B cell (primary cell): ENCODE data around the gene KRTAP2-4. TPM values are rescaled to one million over a fixed set of nuclear protein-coding genes. Genes with fewer than 3 reads are reported as not detected.
"Not testable (repeated sequence)": the region's sequence is repeated elsewhere in the genome, so short reads cannot be mapped to it uniquely, and the experiment has no call there.

Source experiments
- ATAC-seq: fragments of 200-7000 bp; cut with Tn5 transposase; one replicate; pipeline ENCODE4 v1.10.0; 2021; ENCODE audit warnings: low read depth, mild to moderate bottlenecking, moderate number of reproducible peaks, moderate library complexity
- CTCF ChIA-PET: fragments of 350-600 bp; sonication (Branson Sonifier 250); formaldehyde crosslinking; loops from one replicate; lab custom pipeline; 2021; ENCODE audit warnings: antibody characterized with exemption, inconsistent platforms; lab: Charles Lee
- POLR2A ChIA-PET: fragments of 350-600 bp; sonication (Branson Sonifier 250); formaldehyde crosslinking; loops from one replicate; lab custom pipeline; 2021; ENCODE audit warnings: antibody characterized with exemption; lab: Charles Lee
- DNase-seq: peaks from one replicate; pipeline ENCODE4 v3.0.0; 2013
- H2AFZ ChIP-seq: 2 replicates; pipeline ENCODE4 v1.6.1; 2012; ENCODE audit warnings: mild to moderate bottlenecking, low read depth, low read length; ENCODE audit not compliant: insufficient read depth, poor library complexity, severe bottlenecking
- H3K27ac ChIP-seq, 2 donors: 1 replicate in 1 of 2; 2 replicates in 1 of 2; pipeline ENCODE4 v1.5.1; 2012 to 2013; ENCODE audit warnings: low read length in 2 of 2, mild to moderate bottlenecking in 2 of 2, moderate library complexity in 1 of 2
- H3K27me3 ChIP-seq, 4 experiments: fragments of 200-600 bp in 1 of 4; sonication (generic) in 1 of 4; replicated peaks in 1 of 4; 1 replicate in 2 of 4; 2 replicates in 2 of 4; pipeline versions ENCODE4 v1.6.1 to v1.7.0; 2013 to 2016; ENCODE audit warnings: low read length in 3 of 4, mild to moderate bottlenecking in 2 of 4, mixed read lengths in 1 of 4, moderate library complexity in 1 of 4; ENCODE audit not compliant: insufficient read depth in 4 of 4, control insufficient read depth in 3 of 4; ENCODE audit errors: control extremely low read depth in 1 of 4
- H3K36me3 ChIP-seq, 2 experiments: replicated peaks in 1 of 2; 1 replicate in 1 of 2; 2 replicates in 1 of 2; pipeline versions ENCODE4 v1.6.1 to v1.7.1; 2013; ENCODE audit warnings: low read length in 1 of 2; ENCODE audit not compliant: insufficient read depth in 2 of 2, control insufficient read depth in 1 of 2; ENCODE audit errors: control extremely low read depth in 1 of 2, extremely low read depth in 1 of 2
- H3K4me1 ChIP-seq, 2 donors: fragments of 200-600 bp in 1 of 2; sonication (generic) in 1 of 2; 1 replicate in 1 of 2; 2 replicates in 1 of 2; pipeline versions ENCODE4 v1.5.1 to v1.6.1; 2013 to 2017; ENCODE audit warnings: low read length in 2 of 2; ENCODE audit not compliant: control insufficient read depth in 2 of 2, insufficient read depth in 2 of 2
- H3K4me2 ChIP-seq: replicated peaks from 2 replicates; pipeline ENCODE3; 2012; ENCODE audit warnings: mild to moderate bottlenecking, low read depth, low read length; ENCODE audit not compliant: poor library complexity, severe bottlenecking
- H3K4me3 ChIP-seq, 5 experiments: fragments of 200-600 bp in 1 of 5; sonication (generic) in 1 of 5; 1 replicate in 3 of 5; 2 replicates in 2 of 5; pipeline versions ENCODE4 v1.5.1 to v1.7.0; 2011 to 2016; ENCODE audit warnings: low read length in 4 of 5, mild to moderate bottlenecking in 4 of 5, low read depth in 2 of 5, control low read depth in 1 of 5, moderate library complexity in 1 of 5; ENCODE audit not compliant: insufficient read depth in 1 of 5; ENCODE audit errors: control extremely low read depth in 1 of 5, extremely low read depth in 1 of 5
- H3K79me2 ChIP-seq: fragments of 200-600 bp; sonication (generic); one replicate; pipeline ENCODE4 v1.6.0; 2016; ENCODE audit warnings: low read length; ENCODE audit not compliant: control insufficient read depth, insufficient read depth
- H3K9ac ChIP-seq: fragments of 200-600 bp; sonication (generic); 2 replicates; pipeline ENCODE4 v1.6.1; 2017; ENCODE audit warnings: mild to moderate bottlenecking, low read length, moderate library complexity
- H3K9me3 ChIP-seq, 3 donors: one replicate each; pipeline versions ENCODE4 v1.6.1 to v1.7.1; 2013; ENCODE audit warnings: low read length in 2 of 3; ENCODE audit not compliant: control insufficient read depth in 2 of 3, insufficient read depth in 1 of 3; ENCODE audit errors: control extremely low read depth in 1 of 3
- H4K20me1 ChIP-seq: 2 replicates; pipeline ENCODE4 v1.6.0; 2012; ENCODE audit warnings: mild to moderate bottlenecking, low read length; ENCODE audit not compliant: insufficient read depth, control insufficient read depth, poor library complexity, severe bottlenecking
- H3K27ac Mint-ChIP-seq: one replicate; pipeline ENCODE4 v1.8.0; 2021; ENCODE audit warnings: mixed read lengths
- H3K27me3 Mint-ChIP-seq: one replicate; pipeline ENCODE4 v1.8.0; 2021; ENCODE audit warnings: mixed read lengths
- H3K4me1 Mint-ChIP-seq: one replicate; pipeline ENCODE4 v1.8.0; 2021; ENCODE audit warnings: mixed read lengths
- H3K4me3 Mint-ChIP-seq: one replicate; pipeline ENCODE4 v1.8.0; 2021; ENCODE audit warnings: mixed read lengths
- H3K9me3 Mint-ChIP-seq: one replicate; pipeline ENCODE4 v1.8.0; 2022; ENCODE audit warnings: mixed read lengths; ENCODE audit not compliant: insufficient read depth
- EZH2 ChIP-seq: IDR thresholded peaks from 2 replicates; pipeline ENCODE4 v1.6.1; 2012; ENCODE audit warnings: borderline replicate concordance, low read depth, mild to moderate bottlenecking, moderate library complexity, low read length; ENCODE audit not compliant: insufficient read depth, poor library complexity, severe bottlenecking
- WGBS: methylation state at CpG from one replicate; pipeline ENCODE4 v1.1.5; 2013; ENCODE audit warnings: missing lambda C conversion rate; ENCODE audit not compliant: insufficient coverage; 5-methylcytosine and 5-hydroxymethylcytosine counted together
- intact Hi-C: fragments of 100-400 bp; cut with micrococcal nuclease; formaldehyde crosslinking; loops from one replicate; pipeline ENCODE4 v1.10.0; 2022
- polyA plus RNA-seq: library from polyadenylated mRNA; depleted of rRNA; stranded (reverse); fragments of >200 nt; gene quantifications from 2 replicates; pipeline ENCODE4 v1.2.3, GENCODE V29; 2012
- total RNA-seq, 2 donors: library from RNA; stranded (reverse); fragments of 120-200 nt in 1 of 2; gene quantifications; 1 replicate in 1 of 2; 2 replicates in 1 of 2; pipeline versions ENCODE4 v1.2.3 to v1.2.4, GENCODE V29; 2013 to 2022
- TF ChIP-seq, protein P1 (sequence below): fragments of 200-600 bp; IDR thresholded peaks from one replicate; pipeline ENCODE4 v1.8.0; 2022; ENCODE audit warnings: antibody characterized with exemption, mild to moderate bottlenecking

KRTAP2-4 gene
- total and polyA plus RNA-seq, 2 donors (not counting 1 experiment from before 2014, with no cell fraction given), result not detected

DNA sequence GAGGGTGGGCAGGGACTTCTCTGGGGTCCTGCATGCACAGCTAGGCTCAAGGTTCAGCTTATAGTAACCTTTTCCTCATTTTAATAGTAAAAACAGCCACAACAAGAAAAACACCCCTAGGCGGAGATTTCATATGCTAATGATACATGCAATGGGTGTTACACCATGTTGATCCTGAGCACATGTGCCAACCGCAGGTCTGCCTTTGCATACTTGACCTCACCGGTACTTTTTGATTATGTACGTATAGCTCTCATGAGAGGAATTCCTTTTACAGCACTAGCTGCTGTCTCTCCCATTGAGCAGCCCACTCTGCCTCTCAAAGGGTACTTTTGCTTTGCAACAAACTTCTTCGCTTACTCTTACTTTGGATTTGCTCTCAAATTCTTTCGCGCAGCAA lies 30.4 kb upstream of the KRTAP2-4 start:
- 88% methylated on average over 5 of the region's 7 CpGs for WGBS
- no peak for ATAC-seq
- Histone ChIP-seq H3K4me1 (peaks cover 4 to 7% of the 10 kb centered on the region in 2 donors), H3K79me2 (no peaks in the 10 kb centered on the region), H3K4me3 (no peak overlapping the region), H3K9ac (no peak overlapping the region), H4K20me1 (no peaks in the 10 kb centered on the region), H3K4me2 (no peak overlapping the region), H3K27ac (no peak overlapping the region), H3K36me3 (no peaks in the 10 kb centered on the region), H2AFZ (no peak overlapping the region), H3K27me3 (peaks cover 0 to 5% (median 0%) of the 10 kb centered on the region in 4 experiments), H3K9me3 (peaks cover 0 to 11% (median 0%) of the 10 kb centered on the region in 3 donors)
- Mint-ChIP-seq H3K4me3 (no peak overlapping the region), H3K27me3 (peaks cover 29% of the 10 kb centered on the region), H3K27ac (no peak overlapping the region), H3K9me3 (peaks cover 2% of the 10 kb centered on the region), H3K4me1 (peaks cover 8% of the 10 kb centered on the region)
- no peak for DNase-seq
- TF ChIP-seq EZH2, result no peak
- TF ChIP-seq, protein P1, sequence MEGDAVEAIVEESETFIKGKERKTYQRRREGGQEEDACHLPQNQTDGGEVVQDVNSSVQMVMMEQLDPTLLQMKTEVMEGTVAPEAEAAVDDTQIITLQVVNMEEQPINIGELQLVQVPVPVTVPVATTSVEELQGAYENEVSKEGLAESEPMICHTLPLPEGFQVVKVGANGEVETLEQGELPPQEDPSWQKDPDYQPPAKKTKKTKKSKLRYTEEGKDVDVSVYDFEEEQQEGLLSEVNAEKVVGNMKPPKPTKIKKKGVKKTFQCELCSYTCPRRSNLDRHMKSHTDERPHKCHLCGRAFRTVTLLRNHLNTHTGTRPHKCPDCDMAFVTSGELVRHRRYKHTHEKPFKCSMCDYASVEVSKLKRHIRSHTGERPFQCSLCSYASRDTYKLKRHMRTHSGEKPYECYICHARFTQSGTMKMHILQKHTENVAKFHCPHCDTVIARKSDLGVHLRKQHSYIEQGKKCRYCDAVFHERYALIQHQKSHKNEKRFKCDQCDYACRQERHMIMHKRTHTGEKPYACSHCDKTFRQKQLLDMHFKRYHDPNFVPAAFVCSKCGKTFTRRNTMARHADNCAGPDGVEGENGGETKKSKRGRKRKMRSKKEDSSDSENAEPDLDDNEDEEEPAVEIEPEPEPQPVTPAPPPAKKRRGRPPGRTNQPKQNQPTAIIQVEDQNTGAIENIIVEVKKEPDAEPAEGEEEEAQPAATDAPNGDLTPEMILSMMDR, result no peak
- intact Hi-C loops, result no loop called here
- ChIA-PET POLR2A (no interaction called here), CTCF (no interaction called here)

- H3K4me1 Mint-ChIP-seq, H3K27me3 ChIP-seq, POLR2A ChIA-PET, H3K9ac ChIP-seq, H3K9me3 Mint-ChIP-seq, H2AFZ ChIP-seq, CTCF ChIA-PET, H3K79me2 ChIP-seq, H4K20me1 ChIP-seq, H3K27ac Mint-ChIP-seq, H3K4me3 Mint-ChIP-seq, ATAC-seq, intact Hi-C loops, H3K4me1 ChIP-seq, DNase-seq, H3K36me3 ChIP-seq, H3K4me3 ChIP-seq, H3K4me2 ChIP-seq, H3K27ac ChIP-seq, H3K9me3 ChIP-seq: not testable (repeated sequence)
- WGBS, result 57% methylated on average over 1 of the region's 4 CpGs
- peaks cover 16% of the 10 kb centered on the region for H3K27me3 Mint-ChIP-seq
These were observed 23.2 kb upstream of the KRTAP2-4 start for GRCh38 chr17:41088760-41089352.

- CTCF ChIA-PET, DNase-seq, H3K4me3 Mint-ChIP-seq, H3K9ac ChIP-seq, H3K9me3 Mint-ChIP-seq, H3K27ac Mint-ChIP-seq, POLR2A ChIA-PET, ATAC-seq, H3K4me3 ChIP-seq, H3K4me1 Mint-ChIP-seq, H3K36me3 ChIP-seq, H3K27ac ChIP-seq, intact Hi-C loops, H3K9me3 ChIP-seq, H3K79me2 ChIP-seq, H3K4me1 ChIP-seq, H4K20me1 ChIP-seq, H3K27me3 ChIP-seq, H2AFZ ChIP-seq, H3K4me2 ChIP-seq: not testable (repeated sequence)
- peaks cover 24% of the 10 kb centered on the region for H3K27me3 Mint-ChIP-seq
- 86% methylated on average over 11 of the region's 14 CpGs for WGBS
These were observed 18.6 kb upstream of the KRTAP2-4 start, which contains the start of gene KRTAP4-7 for GRCh38 chr17:41084100-41084856. TSS of gene KRTAP4-7 (plus strand) at chr17:41084150. CDS start at chr17:41084207, 57 bp downstream.
